Left ventricle myocardium inferior (tissue), 1 donor: ENCODE results near the gene ARHGEF4. TPM values are rescaled to one million over a fixed set of nuclear protein-coding genes. Genes with fewer than 3 reads are reported as not detected.

Experiments used
- DNase-seq: peaks from one replicate; pipeline ENCODE4 v3.0.0-alpha.2; 2020
- H3K27ac ChIP-seq: fragments of 200-600 bp; replicated peaks from 2 replicates; pipeline ENCODE4 v1.8.0; 2021
- H3K27me3 ChIP-seq: fragments of 200-600 bp; 2 replicates; pipeline ENCODE4 v1.8.0; 2021; ENCODE audit warnings: low read depth
- H3K36me3 ChIP-seq: fragments of 200-600 bp; 2 replicates; pipeline ENCODE4 v1.8.0; 2021
- H3K4me1 ChIP-seq: fragments of 200-600 bp; 2 replicates; pipeline ENCODE4 v1.8.0; 2021
- H3K4me3 ChIP-seq: fragments of 200-600 bp; 2 replicates; pipeline ENCODE4 v1.8.0; 2021; ENCODE audit warnings: mild to moderate bottlenecking, moderate library complexity
- H3K9me3 ChIP-seq: fragments of 200-600 bp; replicated peaks from 2 replicates; pipeline ENCODE4 v1.8.0; 2021
- CTCF ChIP-seq: fragments of 200-600 bp; IDR thresholded peaks from 2 replicates; pipeline ENCODE4 v1.8.0; 2021; ENCODE audit warnings: antibody characterized with exemption, mild to moderate bottlenecking, borderline replicate concordance
- intact Hi-C: fragments of 100-400 bp; cut with micrococcal nuclease; formaldehyde crosslinking; loops from one replicate; pipeline ENCODE4 v1.11.0; 2022
- total RNA-seq: library from RNA; stranded (reverse); fragmentation: NEBNext Ultra II Directional; extraction: Animal tissue kit (Norgen Biotek cat#: 25700); gene quantifications from one replicate; pipeline ENCODE4 v1.2.1, GENCODE V29; 2021
- donor health status: DM: no; HTN: yes; CAD: no; lungs with severe emphysema.

ARHGEF4 gene
- total RNA-seq, 1 donor from 2014 or later, result 5.3 TPM

GRCh38 chr2:130831356-130831755 lies 5.4 kb upstream of the ARHGEF4 start:
- no peaks in the 10 kb centered on the region for H3K36me3 ChIP-seq
- TF ChIP-seq CTCF, result no peak
- no peaks in the 10 kb centered on the region for H3K9me3 ChIP-seq
- DNase-seq, result no peak
- peaks cover under 1% of the 10 kb centered on the region for H3K4me1 ChIP-seq
- intact Hi-C loops, result no loop called here
- no peak overlapping the region for H3K27ac ChIP-seq
- peaks cover 53% of the 10 kb centered on the region for H3K27me3 ChIP-seq
- no peak overlapping the region for H3K4me3 ChIP-seq

- Histone ChIP-seq H3K36me3 (no peaks in the 10 kb centered on the region), H3K4me1 (peaks cover 10% of the 10 kb centered on the region), H3K27ac (no peak overlapping the region), H3K9me3 (no peaks in the 10 kb centered on the region), H3K27me3 (peaks cover 64% of the 10 kb centered on the region), H3K4me3 (no peak overlapping the region)
- intact Hi-C loops, result no loop called here
- no peak for TF ChIP-seq CTCF
- no peak for DNase-seq
Observed at GRCh38 chr2:130832296-130832940, 4.3 kb upstream of the ARHGEF4 start.

- no peak overlapping the region for H3K27ac ChIP-seq
- H3K27me3 ChIP-seq, result peaks cover 83% of the 10 kb centered on the region
- no peaks in the 10 kb centered on the region for H3K9me3 ChIP-seq
- H3K4me1 ChIP-seq, result peaks cover 10% of the 10 kb centered on the region
- DNase-seq, result no peak
- intact Hi-C loops, result no loop called here
- H3K4me3 ChIP-seq, result no peak overlapping the region
- TF ChIP-seq CTCF, result no peak
- no peaks in the 10 kb centered on the region for H3K36me3 ChIP-seq
Observed at GRCh38 chr2:130834091-130834930, 2.4 kb upstream of the ARHGEF4 start.

GRCh38 chr2:130834931-130835765 lies 1.6 kb upstream of the ARHGEF4 start:
- H3K4me1 ChIP-seq, result peaks cover 10% of the 10 kb centered on the region
- H3K36me3 ChIP-seq, result no peaks in the 10 kb centered on the region
- no peaks in the 10 kb centered on the region for H3K9me3 ChIP-seq
- TF ChIP-seq CTCF, result no peak
- no peak for DNase-seq
- H3K27ac ChIP-seq, result no peak overlapping the region
- H3K4me3 ChIP-seq, result no peak overlapping the region
- intact Hi-C loops, result no loop called here
- peaks cover 91% of the 10 kb centered on the region for H3K27me3 ChIP-seq

- no peak for TF ChIP-seq CTCF
- Histone ChIP-seq H3K4me1 (peaks cover 10% of the 10 kb centered on the region), H3K27me3 (peaks cover 97% of the 10 kb centered on the region), H3K4me3 (no peak overlapping the region), H3K36me3 (no peaks in the 10 kb centered on the region), H3K9me3 (no peaks in the 10 kb centered on the region), H3K27ac (no peak overlapping the region)
- DNase-seq, result no peak
- intact Hi-C loops, result no loop called here
Observed at GRCh38 chr2:130835766-130836015, 1.0 kb upstream of the ARHGEF4 start.
